HG02588 (cell line): Measurements from ENCODE around the gene RUNDC3A.
"Not testable (repeated sequence)": the region's sequence is repeated elsewhere in the genome, so short reads cannot be mapped to it uniquely, and the experiment has no call there.

Source experiments
- ATAC-seq: cut with Tn5 transposase; IDR thresholded peaks from one replicate; pipeline ENCODE4 v1.9.1; 2021; ENCODE audit warnings: mild to moderate bottlenecking, moderate library complexity; ENCODE audit not compliant: unreplicated experiment

The RUNDC3A gene

DNA sequence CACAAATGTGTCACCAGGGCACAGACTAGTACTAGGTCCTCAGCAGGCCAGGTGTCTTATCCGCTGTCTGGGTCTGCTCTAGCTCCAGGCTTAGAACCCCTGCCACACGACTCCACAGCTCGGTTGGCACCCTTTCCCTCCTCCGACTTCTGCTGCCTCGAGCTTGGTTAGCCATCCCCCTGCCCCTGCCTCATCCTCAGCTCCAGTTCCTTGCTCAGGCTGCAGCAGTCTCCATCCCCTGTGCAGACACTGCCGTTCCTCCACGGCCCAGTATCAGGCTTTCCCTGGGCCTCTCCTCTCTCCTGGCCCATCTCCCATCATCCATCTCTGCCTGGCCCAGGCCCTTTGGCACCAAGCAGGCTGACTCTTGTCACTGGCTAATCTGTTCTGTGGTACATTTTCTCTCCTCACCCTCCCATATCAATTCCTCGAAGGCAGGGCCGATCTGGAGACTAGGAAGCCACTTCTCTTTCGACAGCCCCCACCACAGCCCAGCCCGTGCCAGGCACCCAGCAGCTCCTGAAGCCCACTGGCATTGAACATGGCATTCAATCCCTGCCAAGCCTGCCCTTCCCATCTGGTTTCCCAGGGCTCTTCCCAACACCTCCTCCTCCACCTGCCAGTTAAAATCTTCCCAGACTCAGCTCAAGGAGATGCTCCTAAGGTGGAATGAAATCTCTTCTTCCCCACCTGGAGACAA, 35.3 kb downstream of the RUNDC3A start:
- no peak for ATAC-seq

DNA sequence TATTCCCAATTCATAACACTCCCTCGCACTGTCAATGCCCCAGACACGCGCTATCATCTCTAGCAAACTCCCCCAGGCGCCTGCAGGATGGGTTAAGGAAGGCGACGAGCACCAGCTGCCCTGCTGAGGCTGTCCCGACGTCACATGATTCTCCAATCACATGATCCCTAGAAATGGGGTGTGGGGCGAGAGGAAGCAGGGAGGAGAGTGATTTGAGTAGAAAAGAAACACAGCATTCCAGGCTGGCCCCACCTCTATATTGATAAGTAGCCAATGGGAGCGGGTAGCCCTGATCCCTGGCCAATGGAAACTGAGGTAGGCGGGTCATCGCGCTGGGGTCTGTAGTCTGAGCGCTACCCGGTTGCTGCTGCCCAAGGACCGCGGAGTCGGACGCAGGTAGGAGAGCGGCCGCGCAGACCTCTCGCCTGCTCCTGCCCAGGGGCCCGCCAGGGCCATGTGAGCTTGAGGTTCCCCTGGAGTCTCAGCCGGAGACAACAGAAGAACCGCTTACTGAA, 36.6 kb downstream of the RUNDC3A start, which contains the start of gene GRN:
Gene GRN (plus strand): TSS at position 364 of the 515 bp plus-strand sequence. CDS start 3,863 bp downstream, outside the sequence.
- peak; percentile 62 for ATAC-seq

DNA sequence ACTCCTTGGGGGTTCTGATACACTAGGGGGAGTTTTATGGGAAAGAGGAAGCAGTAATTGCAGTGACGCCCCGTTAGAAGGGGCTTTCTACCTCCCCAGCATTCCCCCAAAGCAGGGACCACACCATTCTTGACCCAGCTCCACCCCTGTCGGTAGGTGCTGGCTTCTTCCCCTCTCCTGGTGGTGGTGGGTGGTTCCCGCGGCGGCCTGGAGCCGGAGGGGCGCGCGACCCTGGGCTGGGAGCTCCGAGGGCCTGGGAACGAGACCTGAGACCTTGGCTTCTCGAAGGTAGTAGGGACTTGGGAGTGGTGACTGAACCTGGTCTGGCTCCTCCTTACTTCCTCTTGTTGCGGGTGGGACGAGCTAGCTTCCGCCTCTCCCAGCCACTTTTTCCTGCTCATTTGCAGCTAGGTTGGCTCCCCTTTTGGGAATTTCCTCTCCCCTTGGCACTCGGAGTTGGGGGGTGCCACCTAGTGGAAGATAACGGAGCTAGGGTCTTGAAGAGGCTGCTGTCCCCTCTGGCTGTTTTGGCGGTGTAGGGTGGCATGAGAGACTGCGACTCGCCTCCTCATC, 37.1 kb downstream of the RUNDC3A start:
- no peak for ATAC-seq

DNA sequence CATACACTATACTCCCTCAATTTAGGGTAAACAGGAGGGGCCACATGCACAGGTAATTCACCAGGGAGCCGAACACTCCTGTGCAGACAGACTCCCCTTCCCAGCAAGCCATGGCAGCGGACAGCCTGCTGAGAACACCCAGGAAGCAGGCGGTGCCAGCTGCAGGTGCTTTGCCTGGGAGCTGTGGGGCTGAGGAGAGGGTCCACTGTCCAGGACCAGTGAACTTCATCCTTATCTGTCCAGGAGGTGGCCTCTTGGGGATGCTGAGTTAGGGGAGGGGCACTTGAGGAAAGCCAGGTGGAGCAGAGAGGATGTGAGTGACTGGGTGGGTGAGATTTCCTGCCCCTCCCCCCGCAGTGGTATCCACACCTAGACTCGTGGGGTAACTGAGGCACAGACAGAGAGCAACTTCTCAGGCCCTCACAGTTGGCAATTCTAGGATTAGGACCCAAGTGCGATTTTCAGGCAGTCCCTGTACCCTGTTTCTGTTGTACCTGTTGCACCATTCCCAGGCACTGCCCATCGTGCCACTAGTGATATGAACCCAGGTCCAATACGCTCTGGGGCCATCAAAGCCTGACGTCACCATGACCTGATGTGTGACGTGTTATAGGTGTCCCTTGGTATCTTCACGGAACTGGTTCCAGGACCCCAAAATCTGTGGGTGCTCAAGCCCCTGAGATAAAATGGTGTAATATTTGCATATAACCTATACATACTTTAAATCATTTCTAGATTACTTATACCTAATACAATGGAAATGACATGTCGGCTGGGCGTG, 37.9 kb downstream of the RUNDC3A start:
- no peak for ATAC-seq

DNA sequence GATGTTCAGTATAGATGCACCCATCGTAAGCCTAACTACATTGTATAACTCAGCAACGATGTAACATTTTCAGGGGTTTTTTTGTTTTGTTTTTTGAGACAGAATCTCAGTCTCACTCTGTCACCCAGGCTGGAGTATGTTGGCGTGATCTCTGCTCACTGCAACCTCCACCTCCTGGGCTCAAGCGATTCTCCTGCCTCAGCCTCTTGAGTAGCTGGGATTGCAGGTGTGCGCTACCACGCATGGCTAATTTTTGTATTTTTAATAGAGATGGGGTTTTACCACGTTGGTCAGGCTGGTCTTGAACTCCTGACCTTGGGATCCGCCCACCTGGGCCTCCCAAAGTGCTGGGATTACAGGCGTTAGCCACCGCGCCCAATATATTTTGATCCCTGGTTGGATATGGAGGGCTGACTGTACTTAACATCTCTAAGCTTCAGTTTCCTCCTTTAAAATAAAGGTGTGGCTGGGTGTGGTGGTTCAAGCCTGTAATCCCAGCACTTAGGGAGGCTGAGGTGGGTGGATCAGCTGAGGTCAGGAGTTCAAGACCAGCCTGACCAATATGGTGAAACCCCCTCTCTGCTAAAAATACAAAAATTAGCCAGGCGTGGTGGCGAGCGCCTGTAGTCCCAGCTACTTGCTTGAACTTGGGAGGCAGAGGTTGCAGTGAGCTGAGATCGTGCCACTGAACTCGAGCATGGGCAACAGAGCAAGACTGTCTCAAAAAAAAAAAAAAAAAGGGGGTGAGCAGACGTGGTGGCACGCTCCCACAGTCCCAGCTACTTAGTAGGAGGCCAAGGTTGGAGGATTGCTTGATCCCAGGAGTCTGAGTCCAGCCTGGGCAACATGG, 39.0 kb downstream of the RUNDC3A start:
- ATAC-seq, result not testable (repeated sequence)

DNA sequence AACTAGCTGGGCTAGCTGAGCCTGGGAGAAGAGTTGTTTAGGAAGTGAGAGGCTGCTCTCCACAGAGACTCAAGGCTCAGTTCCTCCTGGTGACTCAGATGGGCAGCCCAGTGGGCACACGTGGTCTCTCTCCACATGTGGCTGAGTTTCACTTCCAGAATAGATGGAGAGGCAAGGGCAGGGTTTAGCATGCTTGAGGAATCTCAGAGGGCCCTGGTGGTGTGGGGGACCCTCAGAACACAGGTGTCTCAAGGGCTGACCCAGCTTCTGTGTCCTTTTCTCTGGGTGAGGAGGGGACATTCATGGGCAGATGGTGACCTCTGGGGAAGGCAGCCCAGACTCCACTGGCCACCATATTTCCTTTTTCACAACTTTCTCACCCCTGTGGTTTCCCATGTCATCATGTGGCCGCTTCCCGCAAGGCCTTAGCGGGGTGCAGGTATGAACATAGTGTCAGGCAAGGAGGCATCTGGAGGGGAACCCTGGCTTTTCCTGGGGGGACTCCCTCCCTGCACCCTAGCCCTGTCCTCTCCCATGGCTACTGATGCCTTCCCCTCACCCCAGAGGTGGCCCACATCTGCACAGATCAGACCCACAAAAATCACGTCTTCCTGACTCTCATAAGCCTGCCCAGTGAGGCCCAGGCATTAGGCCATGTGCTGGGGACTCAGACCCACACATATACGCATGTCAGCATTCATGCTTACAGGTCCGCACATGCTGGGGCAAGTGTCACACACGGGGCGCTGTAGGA, 40.0 kb downstream of the RUNDC3A start:
- ATAC-seq, result peak; percentile 37

DNA sequence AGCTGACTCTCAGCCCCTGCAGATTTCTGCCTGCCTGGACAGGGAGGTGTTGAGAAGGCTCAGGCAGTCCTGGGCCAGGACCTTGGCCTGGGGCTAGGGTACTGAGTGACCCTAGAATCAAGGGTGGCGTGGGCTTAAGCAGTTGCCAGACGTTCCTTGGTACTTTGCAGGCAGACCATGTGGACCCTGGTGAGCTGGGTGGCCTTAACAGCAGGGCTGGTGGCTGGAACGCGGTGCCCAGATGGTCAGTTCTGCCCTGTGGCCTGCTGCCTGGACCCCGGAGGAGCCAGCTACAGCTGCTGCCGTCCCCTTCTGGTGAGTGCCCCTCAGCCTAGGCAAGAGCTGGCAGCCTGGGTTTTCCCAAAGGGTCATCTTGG, 40.6 kb downstream of the RUNDC3A start:
- no peak for ATAC-seq

DNA sequence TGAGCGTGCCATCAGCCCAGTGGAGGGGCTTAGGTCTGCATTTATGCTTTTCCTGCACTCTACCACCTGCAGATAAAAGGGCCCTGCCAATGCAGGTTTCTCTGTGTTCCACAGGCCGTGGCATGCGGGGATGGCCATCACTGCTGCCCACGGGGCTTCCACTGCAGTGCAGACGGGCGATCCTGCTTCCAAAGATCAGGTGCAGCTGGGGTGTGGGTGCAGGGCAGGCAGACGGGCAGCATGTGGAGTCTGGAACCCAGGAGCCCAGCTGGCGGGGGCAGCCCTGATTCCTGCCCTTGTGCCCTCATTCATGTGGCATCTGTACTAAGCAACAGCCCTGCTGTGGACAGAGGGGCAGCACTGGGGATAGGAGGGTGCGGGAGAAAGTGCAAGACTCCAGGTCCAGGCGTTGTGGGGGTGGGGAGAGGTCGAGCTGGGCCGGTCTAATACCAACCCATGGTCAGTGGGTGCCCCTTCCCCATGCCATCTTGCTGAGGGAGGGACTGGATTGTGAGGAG, 41.2 kb downstream of the RUNDC3A start:
- no peak for ATAC-seq

DNA sequence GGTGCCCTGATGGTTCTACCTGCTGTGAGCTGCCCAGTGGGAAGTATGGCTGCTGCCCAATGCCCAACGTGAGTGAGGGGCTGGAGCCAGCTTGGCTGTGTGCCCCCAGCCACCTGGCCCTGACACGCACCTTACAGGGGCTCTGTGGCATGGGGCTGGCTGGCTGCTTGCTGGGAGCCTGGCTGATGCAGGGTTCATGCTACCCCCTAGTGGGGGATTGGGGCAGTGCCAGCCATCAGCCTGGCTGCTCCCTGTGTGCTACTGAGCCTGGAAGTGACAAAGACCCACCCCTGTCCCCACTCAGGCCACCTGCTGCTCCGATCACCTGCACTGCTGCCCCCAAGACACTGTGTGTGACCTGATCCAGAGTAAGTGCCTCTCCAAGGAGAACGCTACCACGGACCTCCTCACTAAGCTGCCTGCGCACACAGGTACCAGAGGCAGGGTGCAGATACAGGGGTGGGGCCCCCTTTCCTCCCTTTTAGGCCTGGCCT, 42.4 kb downstream of the RUNDC3A start:
- ATAC-seq, result no peak

DNA sequence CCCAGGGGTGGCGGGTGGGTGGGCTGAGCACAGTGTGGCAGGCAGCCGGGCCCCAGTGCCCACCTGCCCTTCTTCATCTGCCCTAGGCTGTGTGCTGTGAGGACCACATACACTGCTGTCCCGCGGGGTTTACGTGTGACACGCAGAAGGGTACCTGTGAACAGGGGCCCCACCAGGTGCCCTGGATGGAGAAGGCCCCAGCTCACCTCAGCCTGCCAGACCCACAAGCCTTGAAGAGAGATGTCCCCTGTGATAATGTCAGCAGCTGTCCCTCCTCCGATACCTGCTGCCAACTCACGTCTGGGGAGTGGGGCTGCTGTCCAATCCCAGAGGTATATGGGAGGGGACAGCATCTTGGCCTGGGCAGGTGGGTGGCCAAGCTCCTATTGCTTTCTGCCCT, 43.1 kb downstream of the RUNDC3A start:
- ATAC-seq, result no peak

DNA sequence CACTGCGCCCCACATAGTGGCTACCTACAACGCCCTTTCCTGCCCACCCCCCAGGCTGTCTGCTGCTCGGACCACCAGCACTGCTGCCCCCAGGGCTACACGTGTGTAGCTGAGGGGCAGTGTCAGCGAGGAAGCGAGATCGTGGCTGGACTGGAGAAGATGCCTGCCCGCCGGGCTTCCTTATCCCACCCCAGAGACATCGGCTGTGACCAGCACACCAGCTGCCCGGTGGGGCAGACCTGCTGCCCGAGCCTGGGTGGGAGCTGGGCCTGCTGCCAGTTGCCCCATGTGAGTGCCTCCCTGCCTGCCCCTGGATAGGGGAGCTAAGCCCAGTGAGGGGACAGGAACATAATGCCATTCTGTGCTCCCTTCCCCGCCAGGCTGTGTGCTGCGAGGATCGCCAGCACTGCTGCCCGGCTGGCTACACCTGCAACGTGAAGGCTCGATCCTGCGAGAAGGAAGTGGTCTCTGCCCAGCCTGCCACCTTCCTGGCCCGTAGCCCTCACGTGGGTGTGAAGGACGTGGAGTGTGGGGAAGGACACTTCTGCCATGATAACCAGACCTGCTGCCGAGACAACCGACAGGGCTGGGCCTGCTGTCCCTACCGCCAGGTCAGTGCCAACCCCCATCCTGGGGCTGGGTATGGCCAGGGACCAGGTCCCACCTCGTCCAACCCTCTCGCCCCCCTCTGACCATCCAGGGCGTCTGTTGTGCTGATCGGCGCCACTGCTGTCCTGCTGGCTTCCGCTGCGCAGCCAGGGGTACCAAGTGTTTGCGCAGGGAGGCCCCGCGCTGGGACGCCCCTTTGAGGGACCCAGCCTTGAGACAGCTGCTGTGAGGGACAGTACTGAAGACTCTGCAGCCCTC, 43.8 kb downstream of the RUNDC3A start:
- no peak for ATAC-seq

DNA sequence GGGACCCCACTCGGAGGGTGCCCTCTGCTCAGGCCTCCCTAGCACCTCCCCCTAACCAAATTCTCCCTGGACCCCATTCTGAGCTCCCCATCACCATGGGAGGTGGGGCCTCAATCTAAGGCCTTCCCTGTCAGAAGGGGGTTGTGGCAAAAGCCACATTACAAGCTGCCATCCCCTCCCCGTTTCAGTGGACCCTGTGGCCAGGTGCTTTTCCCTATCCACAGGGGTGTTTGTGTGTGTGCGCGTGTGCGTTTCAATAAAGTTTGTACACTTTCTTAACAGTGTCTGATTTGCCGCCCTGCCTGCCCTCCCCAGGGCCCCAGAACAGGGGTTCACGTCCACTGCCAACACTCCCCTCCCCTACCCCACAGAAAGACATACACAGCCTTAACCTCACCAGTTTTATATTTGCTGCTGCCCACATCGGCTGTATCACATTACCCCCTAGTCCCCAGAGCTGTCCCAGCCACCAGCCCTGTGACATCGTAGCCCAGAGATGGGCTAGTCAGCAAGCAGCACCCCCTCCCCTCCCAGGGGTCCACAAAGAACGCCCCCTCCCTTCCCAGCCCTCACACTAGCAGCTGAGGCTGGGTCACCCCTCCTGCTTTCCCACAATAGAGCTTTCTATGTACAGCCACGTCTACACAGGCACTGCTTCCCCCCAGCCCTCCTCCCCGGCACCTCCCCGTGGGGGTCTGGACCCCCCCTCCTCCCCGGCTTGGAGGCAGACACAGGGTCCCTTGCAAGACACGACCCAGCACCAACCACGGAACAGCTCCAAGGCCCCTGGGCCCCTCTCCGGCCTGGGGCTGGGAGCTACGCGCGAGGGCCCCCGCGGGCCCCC, 44.6 kb downstream of the RUNDC3A start:
- no peak for ATAC-seq

DNA sequence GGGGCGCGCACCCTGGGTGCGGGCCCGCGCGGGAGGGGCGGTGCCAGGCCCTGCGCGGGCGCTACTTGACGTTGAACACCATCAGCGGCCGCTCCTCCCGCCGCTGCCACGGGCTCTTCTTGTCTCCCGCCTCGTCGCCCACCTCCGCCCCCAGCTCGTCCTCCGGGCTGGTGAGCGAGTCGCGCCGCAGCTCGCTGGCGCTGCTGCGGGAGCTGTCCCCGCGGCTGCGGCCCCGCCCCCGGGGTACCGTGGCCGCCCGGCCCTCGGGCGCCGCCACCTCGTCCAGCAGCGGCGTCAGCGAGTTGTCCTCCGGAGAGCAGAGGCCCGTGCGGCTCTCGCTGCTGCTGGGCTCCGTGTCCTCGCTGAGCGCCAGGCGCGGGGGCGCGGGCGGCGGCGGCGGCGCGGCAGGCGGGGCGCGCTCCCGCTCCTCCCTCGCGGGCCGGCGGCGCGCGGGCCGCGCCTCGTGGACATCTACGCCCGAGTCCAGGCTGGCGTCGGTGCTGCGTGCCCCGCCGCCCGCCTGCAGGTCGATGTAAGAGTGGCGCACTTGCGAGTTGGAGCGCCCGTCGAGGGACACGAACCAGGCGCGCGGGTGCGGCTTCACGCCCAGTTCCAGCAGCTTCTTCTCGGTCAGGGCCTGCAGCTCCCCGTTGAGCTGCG, 45.4 kb downstream of the RUNDC3A start:
- no peak for ATAC-seq

DNA sequence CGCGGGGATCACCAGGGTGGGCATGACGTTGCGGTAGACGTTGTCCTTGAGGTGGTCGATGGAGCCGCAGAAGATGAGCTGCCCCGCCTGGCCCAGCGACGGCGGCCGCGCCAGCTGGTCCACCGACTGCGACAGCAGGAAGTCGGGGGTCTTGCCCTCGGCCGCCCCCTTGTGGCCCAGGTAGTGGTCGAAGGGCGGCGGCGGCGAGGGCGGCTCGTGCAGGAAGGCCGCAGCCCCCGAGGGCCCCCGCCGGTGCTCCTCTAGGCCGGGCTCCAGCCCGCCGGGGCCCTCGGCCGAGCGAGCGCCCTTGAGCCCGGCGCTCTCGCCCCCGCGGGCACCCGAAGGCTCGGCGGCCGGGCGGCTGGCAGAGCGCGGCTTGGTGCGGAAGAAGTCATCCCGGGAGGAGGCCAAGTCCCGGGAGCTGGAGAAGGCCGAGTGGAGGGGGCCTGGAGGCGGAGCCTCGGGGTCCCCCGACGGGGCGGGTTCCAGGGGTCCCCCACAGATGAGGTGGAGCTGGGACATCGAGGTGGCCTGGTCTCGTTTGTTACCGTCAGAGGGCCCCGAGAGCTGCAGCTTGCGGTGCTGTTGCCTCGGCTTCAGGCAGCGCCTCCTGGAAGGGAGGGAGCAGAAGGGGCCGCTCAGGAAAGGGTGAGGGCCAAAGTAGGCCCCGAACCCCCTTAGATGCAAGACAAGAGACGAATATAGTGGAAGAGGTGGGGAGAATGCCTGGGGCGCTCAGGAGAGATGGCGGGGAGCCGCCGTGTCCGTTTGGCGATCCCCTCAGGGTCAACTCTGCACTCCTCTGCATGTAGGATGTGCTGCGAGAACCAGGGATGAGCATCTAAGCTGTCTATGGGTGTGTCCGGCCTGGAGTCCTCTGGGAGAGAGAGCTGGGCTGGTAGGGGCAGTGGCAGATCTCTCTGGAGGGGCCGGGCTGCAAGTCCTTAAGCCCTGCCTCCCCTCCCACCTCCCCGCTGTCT, 46.5 kb downstream of the RUNDC3A start:
- ATAC-seq, result no peak

DNA sequence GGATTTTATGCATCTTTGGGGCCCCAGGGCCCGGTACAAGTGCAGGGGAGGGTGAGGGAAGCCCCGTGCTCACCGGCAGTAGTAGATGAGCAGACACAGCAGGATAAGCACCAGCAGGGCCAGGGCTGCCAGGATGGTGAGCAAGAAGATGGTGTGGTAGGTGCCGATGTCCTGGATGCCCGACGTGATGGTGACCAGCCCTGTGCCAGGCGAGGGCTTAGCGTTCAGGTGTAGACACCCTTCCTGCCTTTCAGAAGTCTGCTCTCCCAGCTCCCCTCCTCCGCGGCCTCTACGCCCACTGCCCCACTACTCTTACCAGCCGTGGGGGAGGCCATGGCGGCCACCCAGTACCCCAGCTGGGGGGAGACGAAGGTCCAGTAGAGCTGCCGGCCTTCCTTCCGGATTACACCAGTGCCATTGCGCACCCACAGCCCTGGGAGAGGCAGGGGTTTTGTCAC, 47.3 kb downstream of the RUNDC3A start:
- no peak for ATAC-seq

DNA sequence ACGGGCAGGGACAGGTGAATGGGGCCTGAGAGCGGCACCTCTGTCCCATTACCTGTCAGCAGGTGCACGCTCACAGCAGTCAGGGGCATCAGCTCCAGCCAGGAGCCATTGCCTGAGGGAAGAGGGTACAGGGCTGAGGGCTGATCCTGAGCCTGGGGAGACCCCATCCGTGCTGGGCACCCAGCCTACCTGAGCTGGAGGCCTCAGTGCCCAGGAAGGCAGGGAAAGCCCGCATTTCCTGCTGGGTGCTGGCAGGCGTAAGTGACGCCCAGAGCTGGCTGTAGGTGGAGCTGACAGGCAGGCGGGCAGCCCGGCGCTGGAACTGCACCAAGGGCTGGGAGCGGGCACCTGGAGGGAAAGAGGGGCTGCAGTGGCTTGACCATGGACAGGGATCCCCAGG, 47.8 kb downstream of the RUNDC3A start:
- no peak for ATAC-seq
